Lower leg skin (tissue), 3 donors: ENCODE data around the gene EMSY.

Source experiments
- CTCF ChIP-seq, 3 donors: fragments of 450-650 bp; IDR thresholded peaks; one replicate each; pipeline ENCODE4 v1.5.1; 2016; ENCODE audit warnings: antibody characterized with exemption in 3 of 3, mild to moderate bottlenecking in 3 of 3, moderate library complexity in 2 of 3
- POLR2A ChIP-seq, 2 donors: fragments of 450-650 bp; IDR thresholded peaks; one replicate each; pipeline ENCODE4 v1.6.1; 2016 to 2017; ENCODE audit warnings: antibody characterized with exemption in 2 of 2, mild to moderate bottlenecking in 1 of 2, moderate library complexity in 1 of 2

- TF ChIP-seq CTCF (IDR thresholded peaks at IDR 0.05) (no peak), POLR2A (IDR thresholded peaks at IDR 0.05) (no peak)
These were observed 153.0 kb downstream of the EMSY start for GRCh38 chr11:76597533-76598425.
